Measurements from ENCODE around the gene GATD1.
A peak's percentile ranks its signal among the peaks of the same experiment; 100 is the strongest.

The GATD1 gene

GRCh38 chr11:813072-813455 lies 35.8 kb upstream of the GATD1 start:
- no peak for DNase-seq
- intact Hi-C loops (cut with DNase I): no loop called here

GRCh38 chr11:812390-812789 lies 35.1 kb upstream of the GATD1 start:
- intact Hi-C loops (cut with DNase I): no loop called here

GRCh38 chr11:811446-812245 lies 34.4 kb upstream of the GATD1 start:
- intact Hi-C loops (cut with DNase I): no loop called here
- DNase-seq: no peak

More at GRCh38 chr11:812390-812789, 35.1 kb upstream of the GATD1 start:
- no peak for DNase-seq

GRCh38 chr11:810040-810567 lies 32.8 kb upstream of the GATD1 start:
- DNase-seq: no peak
- intact Hi-C loops (cut with DNase I): no loop called here

- intact Hi-C loops (cut with DNase I): no loop called here
- peak; percentile 96 to 100 (median 98) for DNase-seq
Measured at GRCh38 chr11:809287-810039, 32.2 kb upstream of the GATD1 start, which contains the start of gene RPLP2. Gene RPLP2, plus strand, starts transcription at chr11:809967. Its CDS starts 268 bp downstream, at chr11:810235.

GRCh38 chr11:808427-809286 lies 31.4 kb upstream of the GATD1 start:
- DNase-seq: peak in 1 of 10 donors; percentile 66
- intact Hi-C loops (cut with DNase I): no loop called here

GRCh38 chr11:804599-804964 lies 27.3 kb upstream of the GATD1 start:
- intact Hi-C loops (cut with DNase I): no loop called here
- DNase-seq: no peak

GRCh38 chr11:803770-804598 lies 26.7 kb upstream of the GATD1 start:
- no peak for DNase-seq
- intact Hi-C loops (cut with DNase I): no loop called here

GRCh38 chr11:803467-803742 lies 26.1 kb upstream of the GATD1 start:
- intact Hi-C loops (cut with DNase I): no loop called here
- no peak for DNase-seq

GRCh38 chr11:802693-803466 lies 25.6 kb upstream of the GATD1 start:
- DNase-seq: no peak
- intact Hi-C loops (cut with DNase I): no loop called here

- intact Hi-C loops (cut with DNase I): no loop called here
- no peak for DNase-seq
Measured at GRCh38 chr11:802018-802617, 24.8 kb upstream of the GATD1 start.

GRCh38 chr11:801097-801780 lies 24.0 kb upstream of the GATD1 start:
- DNase-seq: no peak

GRCh38 chr11:800473-800872 lies 23.2 kb upstream of the GATD1 start:
- DNase-seq: no peak
- intact Hi-C loops (cut with DNase I): no loop called here

More at GRCh38 chr11:801097-801780, 24.0 kb upstream of the GATD1 start:
- intact Hi-C loops (cut with DNase I): no loop called here

- no peak for DNase-seq
- intact Hi-C loops (cut with DNase I): no loop called here
Measured at GRCh38 chr11:799641-800316, 22.5 kb upstream of the GATD1 start.

- intact Hi-C loops (cut with DNase I): no loop called here
- peak; percentile 64 to 97 (median 75) for DNase-seq
Measured at GRCh38 chr11:798093-798713, 20.9 kb upstream of the GATD1 start, which contains the start of gene SLC25A22. Gene SLC25A22, minus strand, starts transcription at chr11:798281. Its CDS starts 3,275 bp downstream, at chr11:795006.

GRCh38 chr11:797296-798092 lies 20.2 kb upstream of the GATD1 start:
- peak in 9 of 10 donors; percentile 56 to 96 (median 78) for DNase-seq
- intact Hi-C loops (cut with DNase I): no loop called here

Data from posterior cingulate gyrus (tissue), 11 donors.